Fibroblast of lung (primary cell): ENCODE results near the gene CTAG2. TPM values are rescaled to one million over a fixed set of nuclear protein-coding genes. Genes with fewer than 3 reads are reported as not detected.

Experiments
- DNase-seq, 2 donors: peaks; one replicate each; pipeline versions ENCODE4 v3.0.0 to v3.0.0-alpha.2; 2010; ENCODE audit warnings: low read depth in 2 of 2
- H2AFZ ChIP-seq: 2 replicates; pipeline ENCODE4 v1.5.1; 2012; ENCODE audit warnings: low read length, control low read depth, inconsistent platforms
- H3K27ac ChIP-seq: 2 replicates; pipeline ENCODE4 v1.5.1; 2011; ENCODE audit warnings: low read length, control low read depth; ENCODE audit not compliant: insufficient read depth
- H3K27me3 ChIP-seq: 2 replicates; pipeline ENCODE4 v1.5.1; 2011; ENCODE audit warnings: mild to moderate bottlenecking, low read length; ENCODE audit not compliant: control insufficient read depth, insufficient read depth
- H3K36me3 ChIP-seq: 2 replicates; pipeline ENCODE4 v1.5.1; 2011; ENCODE audit warnings: low read length; ENCODE audit not compliant: control insufficient read depth, insufficient read depth
- H3K4me1 ChIP-seq: 2 replicates; pipeline ENCODE4 v1.5.1; 2011; ENCODE audit warnings: low read length; ENCODE audit not compliant: control insufficient read depth, insufficient read depth; ENCODE audit errors: extremely low read depth
- H3K4me2 ChIP-seq: 2 replicates; pipeline ENCODE4 v1.5.1; 2011; ENCODE audit warnings: low read length, control low read depth; ENCODE audit not compliant: insufficient read depth; ENCODE audit errors: extremely low read depth
- H3K4me3 ChIP-seq, 4 experiments: fragments of 200-600 bp in 1 of 4; sonication (generic) in 1 of 4; replicated peaks in 1 of 4; 2 replicates each; pipeline ENCODE4 v1.5.1; 2011 to 2016; ENCODE audit warnings: low read length in 4 of 4, low read depth in 3 of 4, mild to moderate bottlenecking in 3 of 4, control low read depth in 2 of 4, inconsistent platforms in 1 of 4, mixed read lengths in 1 of 4; ENCODE audit not compliant: insufficient read depth in 1 of 4; ENCODE audit errors: control extremely low read depth in 1 of 4
- H3K79me2 ChIP-seq: 2 replicates; pipeline ENCODE4 v1.5.1; 2012; ENCODE audit warnings: mild to moderate bottlenecking, low read length, inconsistent platforms; ENCODE audit not compliant: control insufficient read depth, insufficient read depth
- H3K9ac ChIP-seq: 2 replicates; pipeline ENCODE4 v1.5.1; 2011; ENCODE audit warnings: mild to moderate bottlenecking, low read length, control low read depth; ENCODE audit not compliant: insufficient read depth
- H3K9me3 ChIP-seq: 2 replicates; pipeline ENCODE4 v1.5.1; 2012; ENCODE audit warnings: low read depth, low read length; ENCODE audit not compliant: control insufficient read depth, insufficient read depth
- H4K20me1 ChIP-seq: 2 replicates; pipeline ENCODE4 v1.5.1; 2011; ENCODE audit warnings: low read length; ENCODE audit not compliant: control insufficient read depth, insufficient read depth; ENCODE audit errors: extremely low read depth
- EZH2 ChIP-seq: IDR thresholded peaks from 2 replicates; pipeline ENCODE4 v1.5.1; 2012; ENCODE audit warnings: low read length, control low read depth, mild to moderate bottlenecking; ENCODE audit errors: missing control alignments
- polyA plus RNA-seq, 2 donors: library from polyadenylated mRNA; depleted of rRNA in 1 of 2; stranded (reverse) in 1 of 2; unstranded in 1 of 2; fragments of >200 nt; gene quantifications; 2 replicates each; pipeline ENCODE4 v1.2.1, GENCODE V29; 2011 to 2012; ENCODE audit warnings: missing spikeins in 1 of 2
- total RNA-seq: library from RNA; depleted of rRNA; stranded (reverse); fragments of >200 nt; gene quantifications from 2 replicates; pipeline ENCODE4 v1.2.1, GENCODE V29; 2014
- TF ChIP-seq, protein P1 (sequence below), 2 donors: IDR thresholded peaks in 1 of 2; conservative IDR thresholded peaks in 1 of 2; 1 replicate in 1 of 2; 2 replicates in 1 of 2; pipeline ENCODE4 v1.5.1; 2011 to 2012; ENCODE audit warnings: low read length in 2 of 2, control low read depth in 1 of 2, inconsistent platforms in 1 of 2, low read depth in 1 of 2, mild to moderate bottlenecking in 1 of 2

Gene CTAG2
- total and polyA plus RNA-seq, 2 donors (not counting 1 experiment from before 2014, with no cell fraction given), result not detected

DNA sequence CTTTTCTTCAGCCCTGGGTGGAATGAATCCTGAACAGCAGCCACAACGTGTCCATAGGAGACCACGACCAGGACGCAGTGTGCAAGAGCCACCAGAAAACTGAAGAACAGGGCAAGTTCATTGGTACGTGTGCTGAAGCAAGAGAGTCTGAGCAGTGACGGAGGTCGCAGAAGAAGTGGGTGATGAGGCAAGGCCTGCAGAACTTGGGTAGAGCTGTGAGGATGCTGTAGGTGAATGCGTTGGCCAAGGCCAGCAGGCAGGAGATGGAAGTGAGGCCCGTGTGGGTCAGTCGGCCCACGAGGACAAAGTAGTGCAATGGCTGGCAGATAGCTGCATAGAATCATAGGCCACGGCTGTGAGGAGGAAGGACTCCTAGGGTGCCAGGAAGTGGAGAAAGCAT is 5.6 kb upstream of the CTAG2 start:
- H3K36me3 ChIP-seq, result no peaks in the 10 kb centered on the region
- DNase-seq, result no peak
- TF ChIP-seq, protein P1, sequence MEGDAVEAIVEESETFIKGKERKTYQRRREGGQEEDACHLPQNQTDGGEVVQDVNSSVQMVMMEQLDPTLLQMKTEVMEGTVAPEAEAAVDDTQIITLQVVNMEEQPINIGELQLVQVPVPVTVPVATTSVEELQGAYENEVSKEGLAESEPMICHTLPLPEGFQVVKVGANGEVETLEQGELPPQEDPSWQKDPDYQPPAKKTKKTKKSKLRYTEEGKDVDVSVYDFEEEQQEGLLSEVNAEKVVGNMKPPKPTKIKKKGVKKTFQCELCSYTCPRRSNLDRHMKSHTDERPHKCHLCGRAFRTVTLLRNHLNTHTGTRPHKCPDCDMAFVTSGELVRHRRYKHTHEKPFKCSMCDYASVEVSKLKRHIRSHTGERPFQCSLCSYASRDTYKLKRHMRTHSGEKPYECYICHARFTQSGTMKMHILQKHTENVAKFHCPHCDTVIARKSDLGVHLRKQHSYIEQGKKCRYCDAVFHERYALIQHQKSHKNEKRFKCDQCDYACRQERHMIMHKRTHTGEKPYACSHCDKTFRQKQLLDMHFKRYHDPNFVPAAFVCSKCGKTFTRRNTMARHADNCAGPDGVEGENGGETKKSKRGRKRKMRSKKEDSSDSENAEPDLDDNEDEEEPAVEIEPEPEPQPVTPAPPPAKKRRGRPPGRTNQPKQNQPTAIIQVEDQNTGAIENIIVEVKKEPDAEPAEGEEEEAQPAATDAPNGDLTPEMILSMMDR (conservative IDR thresholded peaks at IDR 0.05 in 1 of 2, IDR thresholded peaks at IDR 0.05 in 1 of 2; ENCODE audit: low read depth in 1 of 2, low read length in 2 of 2), result no peak
- no peak for TF ChIP-seq EZH2
- no peak overlapping the region for H3K27ac ChIP-seq
- H4K20me1 ChIP-seq, result no peaks in the 10 kb centered on the region
- no peak overlapping the region for H3K4me3 ChIP-seq
- H3K4me2 ChIP-seq, result no peak overlapping the region
- H3K4me1 ChIP-seq, result no peaks in the 10 kb centered on the region
- H3K9me3 ChIP-seq, result no peaks in the 10 kb centered on the region
- no peak overlapping the region for H3K9ac ChIP-seq
- H3K27me3 ChIP-seq, result no peaks in the 10 kb centered on the region
- H3K79me2 ChIP-seq, result no peaks in the 10 kb centered on the region
- no peak overlapping the region for H2AFZ ChIP-seq

DNA sequence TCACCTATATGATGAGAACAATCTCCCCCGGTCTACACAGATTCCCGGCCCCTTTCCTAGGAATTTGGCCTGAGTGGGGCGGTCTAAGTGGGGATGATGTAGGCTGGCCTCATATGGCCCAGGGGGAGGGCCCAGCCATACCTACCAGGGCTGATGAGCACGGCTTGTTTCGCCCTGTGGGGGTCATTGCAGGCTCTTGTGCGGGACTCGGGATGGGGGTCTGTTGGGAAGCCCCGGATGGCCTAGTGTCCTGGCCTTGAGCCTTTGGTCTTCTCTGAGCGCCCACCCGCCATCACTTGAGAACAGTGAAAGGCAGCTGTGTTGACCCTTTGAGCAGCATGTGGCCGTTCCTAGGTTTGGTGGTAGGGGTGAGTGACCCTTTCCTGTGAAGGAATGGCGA is 4.8 kb upstream of the CTAG2 start:
- Histone ChIP-seq H3K36me3 (no peaks in the 10 kb centered on the region), H3K4me2 (no peak overlapping the region), H3K27ac (no peak overlapping the region), H3K9me3 (no peaks in the 10 kb centered on the region), H4K20me1 (no peaks in the 10 kb centered on the region), H3K79me2 (no peaks in the 10 kb centered on the region), H2AFZ (no peak overlapping the region), H3K4me1 (no peaks in the 10 kb centered on the region), H3K4me3 (no peak overlapping the region), H3K9ac (no peak overlapping the region), H3K27me3 (no peaks in the 10 kb centered on the region)
- DNase-seq, result no peak
- no peak for TF ChIP-seq EZH2

DNA sequence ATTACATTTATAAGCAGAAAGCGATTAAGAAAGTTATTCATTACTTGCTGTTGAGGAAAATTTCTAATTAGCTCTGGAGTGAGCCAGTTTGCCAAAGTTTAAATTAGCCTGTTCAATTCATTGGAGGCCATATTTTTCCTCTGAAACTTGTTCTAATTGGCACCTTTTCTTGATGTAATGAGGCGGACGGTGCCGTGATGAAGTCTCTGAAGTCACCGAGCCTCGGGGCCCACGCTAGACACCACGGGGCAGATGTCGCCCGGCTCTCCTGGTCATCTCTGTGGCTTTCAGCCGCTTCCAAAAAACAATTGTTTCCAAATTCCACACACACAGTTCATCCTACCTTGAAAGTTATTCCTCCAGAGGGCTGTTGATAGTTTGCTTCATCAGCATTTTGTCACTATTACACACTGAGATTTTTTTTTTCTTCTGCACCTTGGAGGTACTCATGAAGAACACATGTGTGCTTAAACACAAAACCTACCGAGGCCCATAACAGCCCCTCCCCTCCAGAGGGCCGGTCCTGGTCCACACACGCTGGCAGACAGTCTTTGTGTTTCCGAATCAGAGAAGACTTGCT is 3.9 kb upstream of the CTAG2 start:
- Histone ChIP-seq H3K4me3 (no peak overlapping the region), H2AFZ (no peak overlapping the region), H3K36me3 (no peaks in the 10 kb centered on the region), H3K4me1 (no peaks in the 10 kb centered on the region), H3K27me3 (no peaks in the 10 kb centered on the region), H3K9ac (no peak overlapping the region), H3K9me3 (no peaks in the 10 kb centered on the region), H3K4me2 (no peak overlapping the region), H3K79me2 (no peaks in the 10 kb centered on the region), H4K20me1 (no peaks in the 10 kb centered on the region), H3K27ac (no peak overlapping the region)
- no peak for DNase-seq
- TF ChIP-seq EZH2, result no peak
- TF ChIP-seq, protein P1 (conservative IDR thresholded peaks at IDR 0.05 in 1 of 2, IDR thresholded peaks at IDR 0.05 in 1 of 2; ENCODE audit: low read depth in 1 of 2, low read length in 2 of 2), result no peak
